Measurements from ENCODE around the gene AQP2.

Gene AQP2

GRCh38 chr12:50003595-50003994 lies 53.1 kb downstream of the AQP2 start:
- DNase-seq: no peak

- no peak for DNase-seq
Observed at GRCh38 chr12:50004696-50005095, 54.2 kb downstream of the AQP2 start.

- no peak for DNase-seq
Observed at GRCh38 chr12:50005175-50005574, 54.6 kb downstream of the AQP2 start.

- no peak for DNase-seq
Observed at GRCh38 chr12:50006280-50006679, 55.7 kb downstream of the AQP2 start.

- no peak for DNase-seq
Observed at GRCh38 chr12:50006754-50007442, 56.4 kb downstream of the AQP2 start.
